ENCODE measurements around the gene NIPAL3. TPM values are rescaled to one million over a fixed set of nuclear protein-coding genes. Genes with fewer than 3 reads are reported as not detected.
"Not testable (repeated sequence)": the region's sequence is repeated elsewhere in the genome, so short reads cannot be mapped to it uniquely, and the experiment has no call there.

NIPAL3 gene
- total and polyA plus RNA-seq, 2 donors from 2014 or later = 13.5 to 46.4 TPM

DNA sequence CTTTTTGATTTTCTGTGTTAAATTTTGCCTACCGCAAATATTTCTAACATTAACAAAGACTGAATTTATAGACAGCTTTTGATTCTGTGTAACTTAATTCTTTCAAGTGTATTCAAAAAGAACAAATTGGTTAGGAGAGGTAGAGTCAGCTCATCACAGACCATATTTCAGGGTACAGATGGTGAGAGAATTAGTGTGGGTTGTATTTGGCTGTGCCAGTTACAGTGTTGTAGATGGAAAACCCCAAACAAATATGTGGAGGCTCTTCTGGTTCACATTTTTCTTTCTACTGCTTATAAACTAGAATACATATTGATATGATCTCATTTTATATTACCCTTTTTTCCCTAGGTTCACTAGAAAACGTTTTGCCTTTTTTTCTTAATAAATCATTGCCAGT lies 98.1 kb downstream of the NIPAL3 start:
- no peaks in the 10 kb centered on the region for H3K36me3 ChIP-seq (ENCODE audit: control insufficient read depth in 2 of 3, insufficient read depth in 3 of 3, low read length in 3 of 3)
- no peak overlapping the region for H3K4me3 ChIP-seq (ENCODE audit: low read length in 3 of 3)
- no peak for DNase-seq
- H3K27me3 ChIP-seq (ENCODE audit: control insufficient read depth, insufficient read depth, low read length) = no peaks in the 10 kb centered on the region
- no peaks in the 10 kb centered on the region for H3K9me3 ChIP-seq (ENCODE audit: control insufficient read depth in 2 of 3, insufficient read depth in 1 of 3, low read length in 3 of 3)
- TF ChIP-seq, protein P1, sequence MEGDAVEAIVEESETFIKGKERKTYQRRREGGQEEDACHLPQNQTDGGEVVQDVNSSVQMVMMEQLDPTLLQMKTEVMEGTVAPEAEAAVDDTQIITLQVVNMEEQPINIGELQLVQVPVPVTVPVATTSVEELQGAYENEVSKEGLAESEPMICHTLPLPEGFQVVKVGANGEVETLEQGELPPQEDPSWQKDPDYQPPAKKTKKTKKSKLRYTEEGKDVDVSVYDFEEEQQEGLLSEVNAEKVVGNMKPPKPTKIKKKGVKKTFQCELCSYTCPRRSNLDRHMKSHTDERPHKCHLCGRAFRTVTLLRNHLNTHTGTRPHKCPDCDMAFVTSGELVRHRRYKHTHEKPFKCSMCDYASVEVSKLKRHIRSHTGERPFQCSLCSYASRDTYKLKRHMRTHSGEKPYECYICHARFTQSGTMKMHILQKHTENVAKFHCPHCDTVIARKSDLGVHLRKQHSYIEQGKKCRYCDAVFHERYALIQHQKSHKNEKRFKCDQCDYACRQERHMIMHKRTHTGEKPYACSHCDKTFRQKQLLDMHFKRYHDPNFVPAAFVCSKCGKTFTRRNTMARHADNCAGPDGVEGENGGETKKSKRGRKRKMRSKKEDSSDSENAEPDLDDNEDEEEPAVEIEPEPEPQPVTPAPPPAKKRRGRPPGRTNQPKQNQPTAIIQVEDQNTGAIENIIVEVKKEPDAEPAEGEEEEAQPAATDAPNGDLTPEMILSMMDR (IDR thresholded peaks at IDR 0.05; ENCODE audit: borderline replicate concordance, extremely low read depth, insufficient read depth) = no peak
- no peak overlapping the region for H3K27ac ChIP-seq (ENCODE audit: low read depth in 2 of 2, low read length in 2 of 2)
- no peaks in the 10 kb centered on the region for H3K4me1 ChIP-seq (ENCODE audit: control insufficient read depth in 2 of 3, insufficient read depth in 2 of 3, low read depth in 1 of 3, low read length in 3 of 3)
- no peak overlapping the region for H3K9ac ChIP-seq (ENCODE audit: low read length in 3 of 3)
- no peak for FAIRE-seq
- intact Hi-C loops (cut with DNase I) = no loop called here

GRCh38 chr1:24514946-24515345 lies 99.3 kb downstream of the NIPAL3 start:
- no peak overlapping the region for H3K4me3 ChIP-seq (ENCODE audit: low read length in 3 of 3)
- intact Hi-C loops (cut with DNase I) = no loop called here
- no peaks in the 10 kb centered on the region for H3K4me1 ChIP-seq (ENCODE audit: control insufficient read depth in 2 of 3, insufficient read depth in 2 of 3, low read depth in 1 of 3, low read length in 3 of 3)
- no peak overlapping the region for H3K9ac ChIP-seq (ENCODE audit: low read length in 3 of 3)
- no peaks in the 10 kb centered on the region for H3K36me3 ChIP-seq (ENCODE audit: control insufficient read depth in 2 of 3, insufficient read depth in 3 of 3, low read length in 3 of 3)
- TF ChIP-seq, protein P1 (IDR thresholded peaks at IDR 0.05; ENCODE audit: borderline replicate concordance, extremely low read depth, insufficient read depth) = no peak
- DNase-seq = no peak
- no peaks in the 10 kb centered on the region for H3K9me3 ChIP-seq (ENCODE audit: control insufficient read depth in 2 of 3, insufficient read depth in 1 of 3, low read length in 3 of 3)
- H3K27me3 ChIP-seq (ENCODE audit: control insufficient read depth, insufficient read depth, low read length) = no peaks in the 10 kb centered on the region
- FAIRE-seq = no peak
- H3K27ac ChIP-seq (ENCODE audit: low read depth in 2 of 2, low read length in 2 of 2) = no peak overlapping the region

- FAIRE-seq; H3K4me3 ChIP-seq (ENCODE audit: low read length in 3 of 3); intact Hi-C loops (cut with DNase I); H3K4me1 ChIP-seq (ENCODE audit: control insufficient read depth in 2 of 3, insufficient read depth in 2 of 3, low read depth in 1 of 3, low read length in 3 of 3); H3K27ac ChIP-seq (ENCODE audit: low read depth in 2 of 2, low read length in 2 of 2); H3K9ac ChIP-seq (ENCODE audit: low read length in 3 of 3); H3K27me3 ChIP-seq (ENCODE audit: control insufficient read depth, insufficient read depth, low read length); H3K36me3 ChIP-seq (ENCODE audit: control insufficient read depth in 2 of 3, insufficient read depth in 3 of 3, low read length in 3 of 3); DNase-seq; H3K9me3 ChIP-seq (ENCODE audit: control insufficient read depth in 2 of 3, insufficient read depth in 1 of 3, low read length in 3 of 3): not testable (repeated sequence)
These were observed 100.1 kb downstream of the NIPAL3 start for GRCh38 chr1:24515671-24516209.

- no peak overlapping the region for H3K27ac ChIP-seq (ENCODE audit: low read depth in 2 of 2, low read length in 2 of 2)
- H3K9me3 ChIP-seq (ENCODE audit: control insufficient read depth in 2 of 3, insufficient read depth in 1 of 3, low read length in 3 of 3) = no peaks in the 10 kb centered on the region
- TF ChIP-seq, protein P1 (IDR thresholded peaks at IDR 0.05; ENCODE audit: borderline replicate concordance, extremely low read depth, insufficient read depth) = no peak
- no peaks in the 10 kb centered on the region for H3K36me3 ChIP-seq (ENCODE audit: control insufficient read depth in 2 of 3, insufficient read depth in 3 of 3, low read length in 3 of 3)
- no peaks in the 10 kb centered on the region for H3K27me3 ChIP-seq (ENCODE audit: control insufficient read depth, insufficient read depth, low read length)
- intact Hi-C loops (cut with DNase I) = no loop called here
- no peaks in the 10 kb centered on the region for H3K4me1 ChIP-seq (ENCODE audit: control insufficient read depth in 2 of 3, insufficient read depth in 2 of 3, low read depth in 1 of 3, low read length in 3 of 3)
- H3K4me3 ChIP-seq (ENCODE audit: low read length in 3 of 3) = no peak overlapping the region
- DNase-seq (no peak), FAIRE-seq (no peak)
- H3K9ac ChIP-seq (ENCODE audit: low read length in 3 of 3) = no peak overlapping the region
These were observed 100.9 kb downstream of the NIPAL3 start for GRCh38 chr1:24516506-24516905.
